Stimulated activated effector memory CD8-positive, alpha-beta T cell treated with anti-CD3 and anti-CD28 coated beads, Interleukin-12 subunit alpha, Interleukin-12 subunit beta, amount 100 ng/mL, for 72 hours (primary cell): Measurements from ENCODE around the gene C11orf65.
A peak's percentile ranks its signal among the peaks of the same experiment; 100 is the strongest.

Experiments used
- ATAC-seq: fragments of 150-1000 bp; cut with Tn5 transposase; 2 replicates; pipeline ENCODE4 v1.10.0; 2021
- DNase-seq, 2 donors: peaks; one replicate each; pipeline ENCODE4 v3.0.0; 2021 to 2022; ENCODE audit warnings: low spot score in 2 of 2
- H3K27ac Mint-ChIP-seq: one replicate; pipeline ENCODE4 v1.8.0; 2022; ENCODE audit warnings: mild to moderate bottlenecking, mixed read lengths
- H3K36me3 Mint-ChIP-seq: one replicate; pipeline ENCODE4 v1.8.0; 2022; ENCODE audit warnings: mild to moderate bottlenecking, mixed read lengths
- H3K4me1 Mint-ChIP-seq: one replicate; pipeline ENCODE4 v1.8.0; 2022; ENCODE audit warnings: mixed read lengths
- H3K4me3 Mint-ChIP-seq: one replicate; pipeline ENCODE4 v1.8.0; 2022; ENCODE audit warnings: mild to moderate bottlenecking, mixed read lengths
- H3K9me3 Mint-ChIP-seq: one replicate; pipeline ENCODE4 v1.8.0; 2022; ENCODE audit warnings: mixed read lengths

C11orf65 gene

DNA sequence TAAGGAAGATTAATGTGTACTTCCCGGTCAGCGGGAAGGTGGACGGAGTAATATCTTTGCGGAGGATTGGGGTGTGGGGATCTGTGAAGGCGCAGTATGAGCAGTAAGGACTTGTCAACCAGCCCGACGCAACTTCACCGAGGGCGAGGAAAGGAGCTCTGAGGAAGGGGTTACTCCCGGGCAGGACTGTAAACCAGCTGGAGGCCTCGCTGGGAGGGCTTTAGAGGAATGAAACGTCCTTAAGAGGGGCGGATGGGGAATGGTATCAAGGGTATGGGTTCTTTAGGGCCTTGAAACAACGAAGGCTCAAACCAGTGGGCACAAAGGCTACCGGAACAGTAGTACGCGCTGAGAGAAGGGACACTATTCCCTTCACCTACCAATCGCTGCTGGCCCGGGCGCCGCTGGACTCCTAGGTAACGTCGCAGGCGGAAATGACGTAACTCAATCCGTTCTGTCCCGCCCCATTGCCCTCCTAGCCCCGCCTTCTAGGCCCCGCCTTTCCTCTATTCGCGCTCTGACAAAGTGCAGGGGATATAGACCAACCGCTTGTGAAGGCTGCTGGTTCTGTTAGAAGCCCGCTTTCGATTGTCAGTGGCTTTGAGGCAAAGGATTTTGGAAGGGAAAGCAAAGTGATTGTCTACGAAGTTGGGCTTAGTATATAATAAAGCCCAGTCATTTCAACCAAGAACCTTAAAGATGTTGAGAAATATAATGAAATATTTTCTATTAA, at the start of gene C11orf65:
Gene C11orf65, minus strand, starts transcription at position 439 of the 733 bp plus-strand sequence. CDS start 5,970 bp downstream, outside the sequence.
- H3K4me1 Mint-ChIP-seq, result peaks cover 6% of the 10 kb centered on the region
- peak within 1 kb of the TSS; percentile 91 for H3K4me3 Mint-ChIP-seq
- no peaks in the 10 kb centered on the region for H3K9me3 Mint-ChIP-seq
- peak; percentile 99 for ATAC-seq
- no peaks in the 10 kb centered on the region for H3K36me3 Mint-ChIP-seq
- peak; percentile 81 to 98 for DNase-seq
- H3K27ac Mint-ChIP-seq, result peak within 1 kb of the TSS; percentile 98

DNA sequence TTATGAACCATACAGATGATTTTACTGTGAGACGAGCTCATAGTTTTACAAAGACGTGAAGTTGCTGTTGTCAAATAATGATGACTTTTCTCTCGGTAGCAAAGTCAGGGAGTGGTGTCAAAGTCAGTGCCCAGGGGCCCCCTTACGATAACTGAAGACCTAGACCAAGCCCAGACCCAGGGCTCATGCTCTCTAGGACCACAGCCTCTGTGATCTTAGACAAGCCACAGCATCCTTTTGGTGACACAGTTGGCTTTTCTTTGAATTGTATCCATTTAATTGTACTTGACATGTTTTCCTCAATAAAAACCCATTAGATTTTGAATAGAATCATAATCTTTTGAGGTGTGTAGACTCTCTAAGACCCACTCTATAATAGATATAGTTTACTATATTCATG, 48.8 kb upstream of the C11orf65 start:
- Mint-ChIP-seq H3K27ac (no peak overlapping the region), H3K4me3 (no peak overlapping the region), H3K4me1 (no peaks in the 10 kb centered on the region), H3K36me3 (no peaks in the 10 kb centered on the region), H3K9me3 (no peaks in the 10 kb centered on the region)
- no peak for DNase-seq
- ATAC-seq, result no peak

DNA sequence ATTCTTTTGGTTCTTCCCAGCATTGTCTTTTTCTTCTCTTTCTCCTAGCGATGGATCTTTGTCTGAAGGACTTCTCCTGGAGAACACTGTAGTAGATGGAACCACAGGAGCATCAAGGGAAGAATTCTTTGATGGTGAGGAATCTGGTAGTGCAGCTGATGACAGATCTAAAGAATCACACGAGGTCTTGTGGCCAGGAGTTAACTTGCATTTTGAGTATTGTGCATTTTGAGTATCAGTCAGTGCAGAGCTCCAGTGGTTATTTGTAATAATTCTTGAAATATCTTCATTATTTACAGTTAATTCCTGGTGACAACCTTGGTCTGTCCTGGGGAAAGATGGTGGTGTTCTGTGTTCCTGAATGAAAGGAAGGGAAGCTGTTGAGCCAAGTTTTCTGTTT, 45.4 kb upstream of the C11orf65 start:
- Mint-ChIP-seq H3K9me3 (no peaks in the 10 kb centered on the region), H3K4me1 (no peaks in the 10 kb centered on the region), H3K36me3 (no peaks in the 10 kb centered on the region), H3K4me3 (no peak overlapping the region), H3K27ac (no peak overlapping the region)
- ATAC-seq (peak; percentile 66), DNase-seq (peak in 1 of 2 donors; percentile 44)

GRCh38 chr11:108511851-108512474, 44.6 kb upstream of the C11orf65 start:
- DNase-seq, result no peak
- Mint-ChIP-seq H3K36me3 (no peaks in the 10 kb centered on the region), H3K4me1 (no peaks in the 10 kb centered on the region), H3K9me3 (no peaks in the 10 kb centered on the region), H3K27ac (no peak overlapping the region), H3K4me3 (no peak overlapping the region)
- ATAC-seq, result no peak

- ATAC-seq (no peak), DNase-seq (no peak)
- H3K36me3 Mint-ChIP-seq, result no peaks in the 10 kb centered on the region
- no peaks in the 10 kb centered on the region for H3K9me3 Mint-ChIP-seq
- H3K27ac Mint-ChIP-seq, result no peak overlapping the region
- no peaks in the 10 kb centered on the region for H3K4me1 Mint-ChIP-seq
- no peak overlapping the region for H3K4me3 Mint-ChIP-seq
Observed at GRCh38 chr11:108508653-108509593, 41.6 kb upstream of the C11orf65 start.

GRCh38 chr11:108501396-108501795, 34.1 kb upstream of the C11orf65 start:
- H3K36me3 Mint-ChIP-seq, result peaks cover 6% of the 10 kb centered on the region
- ATAC-seq, result no peak
- no peak overlapping the region for H3K4me3 Mint-ChIP-seq
- no peaks in the 10 kb centered on the region for H3K9me3 Mint-ChIP-seq
- no peak for DNase-seq
- H3K4me1 Mint-ChIP-seq, result peaks cover 14% of the 10 kb centered on the region
- H3K27ac Mint-ChIP-seq, result no peak overlapping the region

GRCh38 chr11:108500721-108501120, 33.4 kb upstream of the C11orf65 start:
- H3K4me1 Mint-ChIP-seq, result peaks cover 19% of the 10 kb centered on the region
- H3K36me3 Mint-ChIP-seq, result peaks cover 6% of the 10 kb centered on the region
- no peaks in the 10 kb centered on the region for H3K9me3 Mint-ChIP-seq
- ATAC-seq, result no peak
- H3K27ac Mint-ChIP-seq, result no peak overlapping the region
- H3K4me3 Mint-ChIP-seq, result no peak overlapping the region
- no peak for DNase-seq

DNA sequence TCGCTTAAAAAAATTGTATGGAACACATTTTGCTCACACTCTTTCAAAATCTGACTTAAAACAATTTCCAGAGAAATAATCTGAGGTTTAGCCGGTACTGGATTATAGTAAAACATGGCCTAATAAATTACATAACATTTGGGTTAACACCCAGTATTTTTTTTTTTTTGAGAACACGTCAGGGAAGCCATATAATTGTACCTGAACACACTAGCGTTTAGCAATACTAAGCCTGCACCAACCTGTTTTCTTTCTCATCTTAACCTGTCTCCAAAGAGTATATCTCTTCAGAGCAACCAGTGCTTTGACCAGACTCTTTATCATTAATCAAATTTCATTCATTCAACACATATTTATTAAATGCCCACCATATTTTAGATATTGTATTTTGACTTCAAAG, 32.8 kb upstream of the C11orf65 start:
- Mint-ChIP-seq H3K27ac (peak overlapping the region; percentile 96), H3K4me3 (peak overlapping the region; percentile 82), H3K36me3 (peaks cover 6% of the 10 kb centered on the region), H3K4me1 (peaks cover 22% of the 10 kb centered on the region), H3K9me3 (no peaks in the 10 kb centered on the region)
- ATAC-seq (no peak), DNase-seq (no peak)

- Mint-ChIP-seq H3K9me3 (no peaks in the 10 kb centered on the region), H3K4me3 (peak overlapping the region; percentile 82), H3K27ac (peak overlapping the region; percentile 96), H3K36me3 (peaks cover 6% of the 10 kb centered on the region), H3K4me1 (peaks cover 31% of the 10 kb centered on the region)
- ATAC-seq, result no peak
- no peak for DNase-seq
Observed at GRCh38 chr11:108498816-108499408, 31.6 kb upstream of the C11orf65 start.

DNA sequence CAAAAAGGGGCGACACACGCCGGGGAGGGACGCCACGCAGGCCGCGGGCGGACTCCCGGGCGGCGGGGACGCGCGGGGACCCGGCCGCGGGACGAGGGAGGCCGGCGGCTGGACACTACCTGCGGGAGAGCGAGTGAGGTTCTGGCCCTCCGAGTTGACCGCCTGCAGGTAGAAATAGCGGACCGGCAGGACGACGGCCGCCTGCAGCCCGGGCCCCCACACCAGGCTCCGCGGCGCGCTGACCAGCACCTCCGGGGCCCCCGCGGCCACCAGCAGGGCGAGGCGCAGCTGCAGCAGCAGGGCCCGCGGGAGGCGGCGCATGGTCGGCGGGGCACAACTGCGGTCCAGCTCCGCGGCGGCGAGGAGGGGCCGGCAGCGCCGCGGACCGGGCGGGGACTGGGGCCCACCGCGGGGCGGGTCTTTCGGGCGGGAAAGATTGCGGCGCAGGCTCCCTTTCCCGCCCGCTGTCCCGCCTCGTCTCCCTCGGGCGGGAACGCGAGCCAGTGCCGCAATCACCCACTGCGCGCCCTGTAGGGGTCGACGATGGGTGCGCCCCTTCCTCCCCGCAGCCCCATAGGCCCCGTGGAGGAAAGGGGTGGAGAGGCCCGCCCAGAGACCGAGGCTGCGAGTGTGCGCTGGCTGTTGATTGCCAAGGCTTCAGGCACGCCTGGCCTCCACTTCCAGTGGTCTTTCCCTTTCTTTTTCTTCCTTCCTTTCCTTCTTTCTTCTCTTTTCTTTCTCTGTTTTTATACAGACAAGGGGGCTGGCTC, 30.9 kb upstream of the C11orf65 start, which contains the start of gene POGLUT3:
Gene POGLUT3, minus strand, starts transcription at position 339 of the 770 bp plus-strand sequence. Its CDS starts 18 bp downstream, at position 321.
- Mint-ChIP-seq H3K36me3 (peaks cover 6% of the 10 kb centered on the region), H3K4me1 (peaks cover 31% of the 10 kb centered on the region), H3K27ac (peak within 1 kb of the TSS; percentile 96), H3K4me3 (peak within 1 kb of the TSS; percentile 82), H3K9me3 (no peaks in the 10 kb centered on the region)
- peak; percentile 43 to 77 for DNase-seq
- peak; percentile 80 for ATAC-seq

- Mint-ChIP-seq H3K4me3 (peak overlapping the region; percentile 82), H3K9me3 (no peaks in the 10 kb centered on the region), H3K27ac (peak overlapping the region; percentile 96), H3K4me1 (peaks cover 31% of the 10 kb centered on the region), H3K36me3 (peaks cover 6% of the 10 kb centered on the region)
- peak; percentile 91 for ATAC-seq
- DNase-seq, result peak; percentile 46 to 85
Observed at GRCh38 chr11:108497317-108498045, 30.2 kb upstream of the C11orf65 start.

GRCh38 chr11:108496643-108497256, 29.4 kb upstream of the C11orf65 start:
- ATAC-seq, result no peak

GRCh38 chr11:108495326-108495725, 28.0 kb upstream of the C11orf65 start:
- H3K9me3 Mint-ChIP-seq, result no peaks in the 10 kb centered on the region
- DNase-seq (no peak), ATAC-seq (no peak)
- peaks cover 31% of the 10 kb centered on the region for H3K4me1 Mint-ChIP-seq
- H3K27ac Mint-ChIP-seq, result no peak overlapping the region
- peaks cover 6% of the 10 kb centered on the region for H3K36me3 Mint-ChIP-seq
- no peak overlapping the region for H3K4me3 Mint-ChIP-seq

More at GRCh38 chr11:108496643-108497256, 29.4 kb upstream of the C11orf65 start:
- peak overlapping the region; percentile 82 for H3K4me3 Mint-ChIP-seq
- peak overlapping the region; percentile 96 for H3K27ac Mint-ChIP-seq
- no peak for DNase-seq
- H3K9me3 Mint-ChIP-seq, result no peaks in the 10 kb centered on the region
- H3K4me1 Mint-ChIP-seq, result peaks cover 31% of the 10 kb centered on the region
- peaks cover 6% of the 10 kb centered on the region for H3K36me3 Mint-ChIP-seq
